MV-4-11 (cell line): ENCODE measurements around the gene GLI3.
A peak's percentile ranks its signal among the peaks of the same experiment; 100 is the strongest.

Experiments used
- DNase-seq: peaks from one replicate; lab custom pipeline; 2025; lab: John Stamatoyannopoulos, UW

GLI3 gene

DNA sequence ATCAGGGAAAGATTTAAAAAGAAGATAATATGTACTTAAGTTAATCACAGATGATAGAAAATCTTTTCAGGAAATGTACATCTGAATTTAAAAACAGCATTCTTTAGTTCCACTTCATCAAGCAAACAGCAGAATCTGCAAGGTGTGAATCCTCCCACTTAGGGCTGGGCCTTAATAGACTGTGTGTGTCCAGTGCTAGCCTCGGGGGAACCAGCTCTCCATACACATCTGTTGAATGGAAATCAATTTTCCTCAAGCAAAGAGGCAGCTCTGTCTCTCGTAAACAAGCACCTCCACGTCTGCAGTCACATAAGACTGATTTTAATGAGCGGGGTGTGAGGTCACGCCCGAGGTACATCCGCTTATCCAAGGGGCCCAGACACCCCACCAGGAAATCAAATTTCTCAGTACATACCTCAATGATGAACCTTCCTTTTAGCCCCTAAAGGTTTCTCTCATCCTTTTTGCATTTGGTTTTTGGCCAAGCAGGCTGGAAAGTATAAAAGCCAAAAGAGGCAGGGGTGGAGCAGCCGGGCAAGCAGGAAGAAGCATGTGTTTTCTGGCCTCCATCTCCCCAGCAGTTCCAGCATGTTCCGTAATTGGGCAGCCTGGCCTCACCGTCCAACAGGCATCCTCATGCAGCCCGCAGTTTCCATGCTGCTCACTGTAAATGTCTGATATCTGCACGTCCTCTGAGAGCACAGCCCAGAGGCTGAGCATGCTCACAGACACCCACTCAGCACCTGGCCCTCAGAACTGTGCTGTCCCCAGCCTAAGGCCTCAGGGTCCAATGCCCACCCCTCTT, 131.3 kb downstream of the GLI3 start:
- no peak for DNase-seq

DNA sequence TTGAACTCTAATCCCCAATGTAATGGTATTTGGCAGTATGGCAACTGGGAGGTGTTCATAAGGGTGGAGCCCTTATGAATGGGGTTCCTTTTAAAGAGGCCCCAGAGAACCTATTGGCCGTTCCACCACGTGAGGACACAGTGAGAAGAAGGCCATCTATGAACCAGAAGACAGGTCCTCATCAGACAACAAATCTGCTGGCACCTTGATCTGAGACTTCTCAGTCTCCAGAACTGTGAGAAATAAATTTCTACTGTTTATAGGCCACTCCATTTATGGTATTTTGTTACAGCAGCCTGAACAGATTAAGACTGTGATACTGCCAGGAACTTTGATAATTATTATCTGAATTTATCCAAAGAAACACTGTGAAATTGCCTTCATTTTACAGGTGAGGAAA, 132.3 kb downstream of the GLI3 start:
- DNase-seq = no peak

DNA sequence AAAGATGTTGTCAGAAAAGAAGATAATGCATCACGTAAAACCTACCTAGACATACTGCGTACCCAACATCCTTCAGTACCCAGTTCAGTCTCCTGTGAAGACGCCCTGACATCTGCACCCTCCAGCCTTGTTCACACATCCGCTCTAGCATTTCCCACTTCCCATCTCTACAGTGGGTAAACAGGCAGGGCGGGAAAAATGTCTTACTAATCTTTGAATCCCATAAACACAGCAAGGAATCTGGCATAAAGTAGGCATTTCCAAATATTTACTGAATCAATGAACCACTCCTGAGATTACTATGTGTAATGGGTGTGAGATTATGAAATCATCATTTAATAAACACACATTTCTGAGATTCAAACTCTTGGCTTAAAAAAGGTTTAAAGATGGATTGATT, 132.8 kb downstream of the GLI3 start:
- no peak for DNase-seq

DNA sequence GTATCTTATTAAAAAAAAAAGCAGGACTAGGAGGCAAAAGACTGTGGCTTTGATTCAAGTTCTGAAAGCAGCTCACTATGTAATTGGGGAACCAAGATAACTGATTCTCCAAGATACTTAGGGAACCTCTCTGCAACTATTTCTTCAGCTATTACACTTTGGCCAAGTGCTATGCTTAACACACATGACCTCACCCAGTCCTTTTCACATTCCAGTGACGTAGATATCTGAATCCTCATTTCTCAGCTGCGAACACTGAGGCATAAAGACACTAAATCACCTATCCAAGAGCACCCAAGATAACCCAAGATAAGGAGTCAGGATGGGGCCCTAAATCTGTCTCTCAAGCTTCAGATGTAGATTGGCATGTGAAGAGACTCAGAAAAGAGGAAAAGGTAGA, 133.6 kb downstream of the GLI3 start:
- DNase-seq = no peak

DNA sequence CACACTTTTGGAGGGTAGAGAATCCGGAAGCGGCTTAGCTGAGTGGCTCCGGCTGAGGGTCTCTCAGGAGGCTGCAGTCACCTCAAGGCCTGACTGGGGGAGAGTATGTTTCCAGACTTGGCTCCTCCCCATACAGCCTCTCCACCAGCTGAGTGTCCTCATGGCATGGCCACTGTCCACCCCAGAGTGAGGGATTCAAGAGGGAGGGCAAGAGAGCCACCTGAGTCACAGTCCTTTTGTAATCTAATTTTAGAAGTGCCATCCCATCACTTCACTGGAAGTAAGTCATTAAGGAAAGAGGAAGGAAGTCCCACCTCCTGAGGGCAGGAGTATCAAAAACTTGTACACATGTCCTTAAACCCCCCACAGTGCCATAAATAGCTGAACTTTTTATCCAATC, 134.0 kb downstream of the GLI3 start:
- no peak for DNase-seq

DNA sequence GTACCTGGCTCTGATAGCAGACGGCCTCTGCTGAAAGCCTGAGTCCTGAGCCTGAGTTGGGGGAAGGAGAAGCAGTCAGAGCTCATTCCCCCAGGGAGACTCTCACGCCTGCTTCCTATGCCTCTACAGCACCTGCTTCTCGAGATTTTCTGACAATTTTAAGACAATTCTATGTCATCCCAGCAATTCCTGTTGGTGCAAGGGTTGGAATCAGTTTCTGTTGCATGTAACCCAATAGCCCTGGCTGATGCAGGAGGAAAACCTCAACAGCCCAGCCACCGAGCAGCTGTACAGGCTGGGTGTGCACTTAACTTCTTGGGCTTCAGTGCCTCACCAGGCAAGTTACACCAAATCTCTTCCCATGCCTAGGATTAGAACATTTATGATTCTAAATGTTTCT, 134.7 kb downstream of the GLI3 start:
- DNase-seq = no peak

DNA sequence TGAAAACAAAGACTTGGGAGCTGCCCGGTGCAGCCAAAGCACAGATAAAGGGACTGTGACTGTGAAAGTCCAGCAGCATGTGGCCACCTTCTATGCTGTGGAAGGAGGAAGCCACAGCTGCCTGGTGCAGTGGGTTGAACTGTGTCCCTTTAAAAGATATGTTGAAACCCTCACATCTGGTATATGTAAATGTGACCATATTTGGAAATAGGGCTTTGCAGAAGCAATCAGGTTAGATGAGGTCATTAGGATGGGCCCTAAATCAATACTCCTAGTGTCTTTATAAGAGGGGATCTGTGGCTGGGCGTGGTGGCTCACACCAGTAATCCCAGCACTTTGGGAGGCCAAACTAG, 136.9 kb downstream of the GLI3 start:
- DNase-seq = peak; percentile 84

DNA sequence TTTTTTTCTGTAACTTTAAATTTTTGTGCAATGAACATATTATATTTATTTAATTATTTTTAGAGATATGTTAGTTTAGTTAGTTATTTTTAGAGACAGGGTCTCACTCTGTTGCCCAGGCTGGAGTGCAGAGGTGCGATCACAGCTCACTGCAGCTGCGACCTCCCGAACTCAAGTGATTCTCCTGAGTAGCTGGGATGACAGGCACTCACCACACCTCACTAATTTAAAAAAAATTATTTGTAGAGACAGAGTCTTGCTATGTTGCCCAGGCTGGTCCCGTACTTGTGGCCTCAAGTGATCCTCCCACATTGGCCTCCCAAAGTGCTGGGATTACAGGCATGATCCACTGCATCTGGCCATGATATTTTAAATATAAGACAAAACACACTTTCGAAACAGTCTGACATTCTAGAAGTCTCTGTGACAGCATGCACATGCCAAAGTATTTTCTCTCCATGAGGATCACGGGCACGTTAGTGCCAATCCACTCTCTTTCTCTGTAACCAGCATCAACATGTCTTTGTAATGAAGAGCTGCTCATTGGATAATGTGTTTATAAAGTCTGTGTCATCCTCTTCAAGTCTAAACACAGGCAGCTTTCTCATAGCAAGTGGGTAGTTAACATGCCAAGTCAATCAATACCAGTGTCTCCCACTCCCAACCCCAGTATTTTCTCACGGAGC, 137.4 kb downstream of the GLI3 start:
- no peak for DNase-seq

DNA sequence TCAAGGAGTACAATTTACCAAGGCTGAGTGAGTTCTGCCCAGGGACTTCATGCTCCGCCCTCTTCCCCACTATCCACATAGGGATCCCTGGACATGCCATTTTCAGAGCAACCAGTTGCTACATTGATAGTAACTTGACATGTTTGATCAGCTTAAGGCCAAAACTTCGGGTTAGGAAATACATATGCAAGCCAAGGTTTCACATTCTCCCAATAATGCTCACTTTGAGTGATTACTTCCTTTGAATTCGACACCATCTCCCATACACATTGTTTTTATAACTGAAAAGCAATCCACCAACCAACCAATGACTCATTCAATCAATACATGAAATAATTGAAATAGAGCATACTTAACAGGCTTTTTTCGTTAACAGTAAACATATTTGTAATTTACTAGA, 137.9 kb downstream of the GLI3 start:
- DNase-seq = no peak

DNA sequence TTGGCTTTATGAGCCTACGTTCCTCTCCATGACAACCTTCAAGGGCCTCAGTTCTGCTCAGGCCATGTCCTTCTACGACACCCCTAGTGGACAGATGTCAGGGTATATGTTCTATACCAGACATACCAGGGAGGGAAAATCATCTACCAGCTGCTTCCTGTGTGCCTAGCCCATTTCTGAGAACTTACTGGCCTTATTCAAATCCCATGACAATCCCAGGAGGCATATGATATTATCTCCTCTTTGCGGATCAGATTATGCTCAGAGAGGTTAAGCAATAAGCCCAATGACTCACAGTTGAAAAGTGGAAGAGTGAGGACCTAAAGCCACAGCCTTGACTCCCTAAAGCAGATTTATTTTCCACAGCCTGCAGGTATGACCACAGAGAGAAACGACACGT, 139.3 kb downstream of the GLI3 start:
- DNase-seq = peak; percentile 78

DNA sequence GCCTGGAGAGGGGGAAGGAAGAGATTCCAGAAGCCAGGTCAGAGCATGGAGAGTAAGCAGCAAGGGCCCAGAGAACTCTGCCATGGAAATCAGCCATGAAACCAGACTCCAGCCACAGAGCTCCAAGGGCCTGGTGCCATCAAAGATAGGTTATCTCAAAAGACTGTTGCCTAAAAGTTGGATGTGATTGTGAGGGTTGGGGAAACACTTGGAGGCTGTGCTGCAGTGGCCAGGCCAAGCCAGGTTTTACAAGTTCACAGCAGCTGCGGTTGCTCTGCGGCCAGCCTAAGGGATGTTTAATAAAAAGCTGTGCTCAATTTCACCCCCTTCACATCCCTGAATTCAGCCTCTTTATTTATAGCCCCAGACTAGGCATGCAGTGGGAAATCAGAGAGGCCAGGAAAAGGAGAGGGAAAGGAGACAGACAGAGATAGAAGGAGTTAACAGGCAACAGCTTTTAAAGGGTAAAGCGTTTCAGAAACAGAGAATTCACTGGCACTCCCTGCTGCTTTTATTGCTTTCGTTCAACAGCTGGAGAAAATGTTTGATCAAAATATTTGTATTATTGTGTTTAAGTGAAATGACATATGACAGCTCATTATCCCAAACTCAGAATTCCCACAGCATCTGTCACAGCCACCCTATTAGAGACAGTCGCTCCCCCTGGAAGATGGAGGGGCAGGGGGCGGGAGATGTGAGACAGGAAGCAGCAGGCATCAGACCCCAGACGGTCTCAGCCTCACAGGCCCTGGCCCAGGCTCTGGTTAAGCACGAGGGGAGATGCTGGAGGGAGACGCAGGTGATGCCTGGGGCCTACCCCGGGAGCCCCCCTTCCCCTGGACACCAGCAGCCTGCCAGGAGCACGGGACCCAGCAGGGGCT, 140.1 kb downstream of the GLI3 start:
- no peak for DNase-seq

DNA sequence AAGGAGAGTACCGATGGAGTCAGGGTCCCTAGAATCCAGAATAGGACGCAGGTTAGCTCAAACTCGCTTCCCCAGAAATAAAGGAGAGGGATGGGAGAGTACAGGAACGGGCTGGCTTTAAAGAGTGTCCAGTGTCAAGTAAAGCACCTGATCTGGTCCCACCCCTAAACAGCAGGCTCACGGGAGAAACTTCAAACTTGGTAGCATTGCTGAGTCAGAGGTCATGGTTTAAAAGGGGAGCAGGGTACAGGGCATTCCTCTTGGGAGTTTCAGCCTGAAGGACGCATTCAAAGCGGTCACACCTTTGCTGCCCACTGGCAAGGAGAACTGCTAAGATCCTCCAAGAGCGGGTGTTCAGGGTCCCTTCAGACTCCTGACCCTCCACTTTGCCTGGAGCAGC, 140.7 kb downstream of the GLI3 start:
- DNase-seq = no peak

DNA sequence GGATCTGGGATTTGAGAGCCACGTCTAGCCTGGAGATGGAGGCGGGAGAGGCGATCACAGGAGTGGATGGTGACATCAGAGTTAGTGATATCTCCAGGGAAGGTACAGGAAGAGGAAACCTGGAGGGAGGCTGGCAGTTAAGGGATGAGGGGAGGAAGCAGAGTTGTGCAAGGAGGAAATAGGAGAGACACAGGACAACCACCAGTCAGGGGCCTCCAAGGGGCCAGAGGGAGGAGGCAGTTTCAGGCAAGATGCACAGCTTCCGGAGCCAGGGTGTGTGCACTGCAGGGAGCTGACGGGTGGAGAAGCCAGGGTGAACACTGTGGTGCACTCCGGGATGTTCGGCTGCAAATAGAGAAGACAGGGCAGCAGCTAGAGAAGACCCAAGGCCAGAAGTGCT, 141.2 kb downstream of the GLI3 start:
- peak; percentile 43 for DNase-seq

DNA sequence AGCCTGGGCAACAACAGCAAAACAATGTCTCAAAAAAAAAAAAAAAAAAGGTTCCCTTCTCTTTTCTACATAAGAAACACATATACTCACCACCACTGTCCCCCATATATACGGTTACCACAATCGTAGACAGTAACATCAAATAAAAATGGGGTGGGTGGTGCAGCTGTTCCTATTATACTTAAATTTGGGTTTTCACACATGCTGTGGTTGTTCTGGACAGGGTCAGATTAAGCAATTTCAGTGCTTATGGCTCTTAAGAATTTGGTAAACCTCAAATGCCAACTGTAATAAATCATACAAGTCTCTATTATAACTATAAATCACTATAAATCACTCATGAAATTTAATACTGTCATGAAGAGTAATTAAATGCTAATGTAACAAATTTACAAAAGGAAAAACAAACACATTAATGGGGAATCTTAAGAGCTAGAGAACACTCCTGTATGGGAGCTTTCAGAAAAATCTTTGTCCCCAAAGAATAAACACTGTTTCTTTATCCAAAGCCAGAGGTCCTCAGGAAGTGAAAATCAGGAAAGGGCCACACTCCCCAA, 143.6 kb downstream of the GLI3 start:
- DNase-seq = peak; percentile 73

DNA sequence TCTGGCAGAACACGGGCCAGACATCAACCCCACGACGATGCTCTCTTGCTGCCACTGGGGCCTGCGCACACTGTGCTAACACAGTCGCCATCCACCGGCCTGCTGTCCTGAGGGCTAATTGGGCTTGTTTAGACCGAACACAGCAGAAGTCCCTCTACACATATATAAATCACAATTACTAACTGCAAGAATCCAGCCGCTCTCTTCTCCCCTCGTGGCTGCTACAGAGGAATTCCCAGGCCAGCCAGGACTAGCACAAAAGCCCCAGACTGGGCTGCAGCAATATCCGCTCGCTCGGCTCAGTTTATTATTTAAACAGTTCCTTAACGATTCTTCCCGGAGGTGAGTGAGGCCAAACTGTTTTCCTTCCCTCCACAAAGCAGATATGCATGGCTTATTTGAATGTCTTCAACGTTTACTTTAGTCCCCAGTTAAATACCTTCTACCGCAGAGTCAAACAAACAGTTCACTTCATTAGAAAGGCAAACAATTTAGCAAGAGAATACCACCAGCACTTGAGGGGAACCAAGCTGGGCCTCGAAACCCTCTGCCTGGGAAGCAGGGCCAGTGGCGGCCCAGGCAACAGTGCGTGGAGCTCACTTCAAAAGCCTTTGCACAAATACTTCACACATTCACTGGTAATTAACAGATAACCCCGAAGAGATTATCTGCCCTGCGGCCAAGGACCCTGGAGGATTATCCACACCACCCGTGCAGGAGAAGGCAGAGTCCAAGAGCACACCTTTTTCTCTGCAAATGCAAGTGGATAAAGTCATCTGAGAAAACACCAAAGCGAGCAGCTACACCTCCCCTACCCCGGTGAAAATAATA, 145.3 kb downstream of the GLI3 start:
- DNase-seq = no peak

DNA sequence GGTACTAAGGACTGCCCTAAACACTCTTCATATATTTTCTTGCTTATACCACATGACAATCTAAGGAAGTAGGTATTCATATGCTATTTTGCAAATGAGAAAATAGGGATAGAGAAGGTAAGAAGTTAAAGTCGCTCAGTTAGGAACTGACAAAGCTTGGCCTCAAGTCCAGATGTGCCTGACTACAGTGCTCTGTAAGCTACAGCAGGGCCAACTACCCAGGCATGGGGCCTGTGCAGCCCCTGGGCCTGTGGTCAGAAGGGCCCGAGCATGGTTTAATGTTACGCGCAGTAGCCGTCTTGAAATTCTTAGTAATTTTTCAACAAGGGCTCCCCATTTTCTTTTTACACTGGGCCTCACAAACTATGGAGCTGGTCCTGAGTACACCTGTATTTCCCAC, 146.2 kb downstream of the GLI3 start:
- no peak for DNase-seq

DNA sequence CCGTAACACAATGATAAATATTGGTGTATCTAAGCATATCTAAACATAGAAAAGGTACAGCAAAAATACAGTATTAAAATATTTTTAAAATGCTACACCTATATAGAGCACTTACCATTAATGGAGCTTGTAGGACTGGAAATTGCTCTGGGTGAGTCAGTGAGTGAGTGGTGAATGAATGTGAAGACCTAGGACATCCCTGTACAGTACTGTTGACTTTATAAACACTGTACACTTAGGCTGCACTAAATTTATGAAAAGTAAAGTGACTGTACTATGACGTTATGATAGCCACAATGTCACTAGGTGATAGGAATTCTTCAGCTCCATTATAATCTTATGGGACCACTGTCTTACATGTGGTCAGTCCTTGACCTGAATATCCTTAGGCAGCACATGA, 147.0 kb downstream of the GLI3 start:
- no peak for DNase-seq

DNA sequence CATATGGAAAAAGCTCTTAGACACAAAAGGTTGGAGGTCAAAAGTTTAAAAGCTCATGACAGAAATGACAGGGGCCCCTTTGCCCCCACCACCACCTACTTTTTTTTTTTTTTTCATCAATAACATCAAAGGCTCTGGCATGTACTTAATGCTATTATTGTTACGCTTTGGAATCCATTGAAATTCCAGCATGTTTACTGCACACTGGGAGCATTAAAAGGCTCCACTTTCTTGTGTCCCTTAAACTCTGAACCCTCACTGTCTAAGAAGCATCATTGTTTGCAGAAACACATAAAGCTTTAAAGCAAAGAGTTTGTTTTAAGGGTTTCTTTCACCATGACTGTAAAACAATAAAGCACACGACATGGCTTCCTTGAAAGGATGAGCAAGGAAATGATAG, 149.4 kb downstream of the GLI3 start:
- no peak for DNase-seq

DNA sequence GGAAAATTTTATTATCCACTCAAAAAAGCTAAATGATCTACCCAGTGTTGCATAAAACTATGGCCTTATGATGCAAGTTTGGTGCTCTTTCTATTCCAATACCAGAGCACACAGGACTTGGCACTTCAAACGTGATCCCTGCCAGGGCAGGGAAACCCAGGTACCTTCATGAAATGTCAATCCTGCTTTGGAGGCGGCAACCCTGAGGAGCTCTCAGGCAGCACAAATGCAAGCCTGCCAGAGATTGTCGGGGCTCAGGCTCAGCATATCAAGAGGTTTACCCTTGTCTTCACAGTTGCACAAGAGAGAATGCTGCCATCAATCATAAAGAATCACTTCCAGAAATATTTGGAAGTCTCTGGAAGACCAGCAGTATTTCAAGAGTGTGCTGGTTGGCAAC, 151.5 kb downstream of the GLI3 start:
- no peak for DNase-seq

DNA sequence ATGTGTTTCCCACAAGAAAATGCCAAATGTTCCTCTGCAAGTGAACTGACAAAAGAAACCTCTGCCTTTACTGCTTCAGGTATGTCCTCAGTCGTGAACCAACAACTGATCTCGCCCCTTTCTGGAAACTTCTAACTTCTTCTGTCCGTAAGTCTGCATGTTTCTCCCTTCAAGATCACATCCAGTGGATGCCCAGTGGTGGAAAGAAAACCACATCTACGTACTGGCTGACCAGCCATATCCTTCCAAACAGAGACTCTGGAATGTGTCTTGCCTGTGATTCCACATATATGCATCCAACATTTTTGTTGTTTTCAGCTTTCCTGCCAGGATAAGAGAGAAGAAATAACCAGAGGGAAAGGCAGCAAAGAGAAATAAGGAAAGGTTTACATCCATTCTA, 152.7 kb downstream of the GLI3 start:
- DNase-seq = no peak

DNA sequence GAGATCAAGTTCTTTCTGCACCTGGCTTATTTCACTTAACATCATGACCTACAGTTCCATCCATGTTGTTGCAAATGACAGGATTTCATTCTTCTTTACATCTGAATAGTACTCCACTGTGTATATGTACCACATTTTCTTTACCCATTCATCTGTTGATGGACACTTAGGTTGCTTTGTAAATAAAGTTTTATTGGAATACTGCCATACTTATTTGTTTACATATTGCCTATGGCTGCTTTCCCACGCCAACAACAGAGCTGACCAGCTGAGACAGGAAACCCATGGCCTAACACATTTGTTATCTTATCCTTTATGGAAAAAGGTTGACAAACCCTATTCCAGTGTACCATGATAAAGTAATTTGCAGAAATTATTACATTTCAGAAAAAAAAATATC, 153.7 kb downstream of the GLI3 start:
- no peak for DNase-seq

DNA sequence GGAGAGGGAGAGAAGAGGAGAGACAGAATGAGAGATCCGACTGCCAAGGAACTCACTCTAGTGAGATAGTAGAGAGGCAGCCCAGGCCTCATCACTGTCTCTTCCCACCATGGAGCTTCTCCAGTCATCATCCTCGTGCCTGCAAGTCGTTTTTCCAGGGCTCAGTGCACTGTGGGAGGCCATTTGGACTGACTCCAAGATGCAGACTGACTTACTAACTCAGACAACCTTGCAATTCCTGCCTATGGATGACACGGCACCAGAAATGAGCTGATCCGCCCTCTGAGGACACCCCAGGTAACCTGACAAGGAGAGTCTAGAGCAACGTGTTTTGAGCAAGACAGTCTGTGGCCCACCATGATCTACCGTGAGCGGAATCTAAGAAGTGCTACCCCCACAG, 154.9 kb downstream of the GLI3 start:
- DNase-seq = no peak
